ENCODE measurements around the gene SLC35A2. TPM values are rescaled to one million over a fixed set of nuclear protein-coding genes. Genes with fewer than 3 reads are reported as not detected.

Gene SLC35A2
- total RNA-seq, 1 experiment from 2014 or later = 61.4 TPM

DNA sequence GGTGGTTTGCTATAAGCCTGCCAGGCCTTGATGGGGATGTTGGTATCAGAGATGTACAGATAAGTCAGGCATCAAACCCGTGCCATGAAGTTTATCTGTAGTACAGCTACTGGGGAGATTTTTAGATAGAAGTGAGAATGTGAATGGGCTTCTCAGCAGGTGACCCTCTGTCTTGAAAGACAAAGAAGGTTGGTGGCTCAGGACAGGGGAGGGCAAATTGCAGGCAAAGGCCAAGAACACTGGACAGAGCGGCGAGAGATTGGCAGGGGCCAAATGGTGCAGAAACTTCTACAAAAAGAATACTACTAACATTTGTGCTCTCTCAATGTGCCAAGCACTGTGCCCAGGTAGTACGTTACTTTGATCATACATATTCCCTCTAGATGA, 9.3 kb upstream of the SLC35A2 start:
- BruUV-seq (replicated peaks) = no TSS peak
- Mint-ChIP-seq H3K27ac (ENCODE audit: unreplicated experiment) (peak overlapping the region; percentile 90), H3K9me3 (ENCODE audit: unreplicated experiment) (no peaks in the 10 kb centered on the region), H3K4me1 (ENCODE audit: low read depth, unreplicated experiment) (peaks cover 19% of the 10 kb centered on the region), H3K4me3 (ENCODE audit: unreplicated experiment) (no peak overlapping the region), H3K27me3 (ENCODE audit: insufficient read depth, unreplicated experiment) (no peaks in the 10 kb centered on the region), H3K36me3 (ENCODE audit: insufficient read depth, unreplicated experiment) (peaks cover 42% of the 10 kb centered on the region)
- ChIA-PET POLR2A (no interaction called here), CTCF (no interaction called here)
- TF ChIP-seq, protein P1, sequence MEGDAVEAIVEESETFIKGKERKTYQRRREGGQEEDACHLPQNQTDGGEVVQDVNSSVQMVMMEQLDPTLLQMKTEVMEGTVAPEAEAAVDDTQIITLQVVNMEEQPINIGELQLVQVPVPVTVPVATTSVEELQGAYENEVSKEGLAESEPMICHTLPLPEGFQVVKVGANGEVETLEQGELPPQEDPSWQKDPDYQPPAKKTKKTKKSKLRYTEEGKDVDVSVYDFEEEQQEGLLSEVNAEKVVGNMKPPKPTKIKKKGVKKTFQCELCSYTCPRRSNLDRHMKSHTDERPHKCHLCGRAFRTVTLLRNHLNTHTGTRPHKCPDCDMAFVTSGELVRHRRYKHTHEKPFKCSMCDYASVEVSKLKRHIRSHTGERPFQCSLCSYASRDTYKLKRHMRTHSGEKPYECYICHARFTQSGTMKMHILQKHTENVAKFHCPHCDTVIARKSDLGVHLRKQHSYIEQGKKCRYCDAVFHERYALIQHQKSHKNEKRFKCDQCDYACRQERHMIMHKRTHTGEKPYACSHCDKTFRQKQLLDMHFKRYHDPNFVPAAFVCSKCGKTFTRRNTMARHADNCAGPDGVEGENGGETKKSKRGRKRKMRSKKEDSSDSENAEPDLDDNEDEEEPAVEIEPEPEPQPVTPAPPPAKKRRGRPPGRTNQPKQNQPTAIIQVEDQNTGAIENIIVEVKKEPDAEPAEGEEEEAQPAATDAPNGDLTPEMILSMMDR (IDR thresholded peaks at IDR 0.05; ENCODE audit: insufficient read depth in 1 of 2, low read depth in 1 of 2, low read length in 1 of 2, severe bottlenecking in 1 of 2, unreplicated experiment in 1 of 2) = no peak
- no peaks in the 10 kb centered on the region for H3K27me3 ChIP-seq (replicated peaks; ENCODE audit: control insufficient read depth, insufficient read depth, low read length)
- DNase-seq = no peak
- intact Hi-C loops (cut with micrococcal nuclease; ENCODE audit: unreplicated experiment) = no loop called here
- H3K4me3 ChIP-seq (ENCODE audit: low read depth, low read length) = no peak overlapping the region
- no peaks in the 10 kb centered on the region for H3K9me3 ChIP-seq
- no peaks in the 10 kb centered on the region; the same call in 1 of the 2 replicates for H3K36me3 ChIP-seq (ENCODE audit: control insufficient read depth, insufficient read depth, low read length)
- H3K4me1 ChIP-seq = peaks cover 3% of the 10 kb centered on the region; the same call in 1 of the 2 replicates

DNA sequence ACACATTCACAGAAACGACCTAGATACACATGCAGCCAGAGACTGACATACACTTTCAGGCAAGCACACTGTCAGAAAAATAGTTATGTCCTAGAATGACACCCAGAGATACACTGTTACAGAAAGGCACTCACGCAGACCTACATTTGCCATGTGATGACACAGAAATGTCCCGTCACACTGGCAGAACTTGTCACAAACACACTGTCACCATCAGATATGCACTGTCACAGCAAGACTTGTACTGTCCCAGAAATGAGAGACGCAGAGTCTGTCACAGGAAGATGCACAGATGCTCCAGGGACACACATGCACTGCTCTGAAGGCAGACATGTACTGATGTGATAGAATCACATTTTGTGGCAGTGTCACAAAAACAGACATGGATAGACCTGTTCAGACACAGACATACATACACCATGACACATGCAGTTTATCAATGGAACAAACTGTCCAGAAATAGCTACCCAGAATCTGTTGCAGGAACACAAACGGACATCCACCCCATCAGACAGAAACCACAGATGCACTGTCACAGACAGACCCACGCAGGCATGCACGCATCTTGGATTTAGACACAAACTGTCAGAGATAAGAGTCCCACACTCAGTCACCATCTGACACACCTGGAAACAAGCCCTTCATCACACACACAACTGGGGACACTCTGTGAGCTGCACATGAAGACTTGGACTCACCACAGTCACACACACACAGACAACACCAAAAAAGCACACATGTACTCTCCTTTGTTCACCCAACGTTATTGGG, 8.7 kb upstream of the SLC35A2 start:
- Mint-ChIP-seq H3K9me3 (ENCODE audit: unreplicated experiment) (no peaks in the 10 kb centered on the region), H3K4me1 (ENCODE audit: low read depth, unreplicated experiment) (peaks cover 19% of the 10 kb centered on the region), H3K4me3 (ENCODE audit: unreplicated experiment) (peak overlapping the region; percentile 91), H3K36me3 (ENCODE audit: insufficient read depth, unreplicated experiment) (peaks cover 42% of the 10 kb centered on the region), H3K27me3 (ENCODE audit: insufficient read depth, unreplicated experiment) (no peaks in the 10 kb centered on the region), H3K27ac (ENCODE audit: unreplicated experiment) (peak overlapping the region; percentile 90)
- no TSS peak for BruUV-seq (replicated peaks)
- ChIA-PET CTCF (no interaction called here), POLR2A (no interaction called here)
- TF ChIP-seq, protein P1 (IDR thresholded peaks at IDR 0.05; ENCODE audit: insufficient read depth in 1 of 2, low read depth in 1 of 2, low read length in 1 of 2, severe bottlenecking in 1 of 2, unreplicated experiment in 1 of 2) = no peak
- no peaks in the 10 kb centered on the region for H3K27me3 ChIP-seq (replicated peaks; ENCODE audit: control insufficient read depth, insufficient read depth, low read length)
- H3K4me3 ChIP-seq (ENCODE audit: low read depth, low read length) = no peak overlapping the region
- H3K36me3 ChIP-seq (ENCODE audit: control insufficient read depth, insufficient read depth, low read length) = no peaks in the 10 kb centered on the region; the same call in 1 of the 2 replicates
- intact Hi-C loops (cut with micrococcal nuclease; ENCODE audit: unreplicated experiment) = loop anchor here (1.0 to 5.0 kb wide), 4 partner anchors 37 to 243 kb away; partner anchors contain the start of genes HDAC6, OTUD5 and TFE3
- H3K4me1 ChIP-seq = peaks cover 3% of the 10 kb centered on the region; the same call in 1 of the 2 replicates
- DNase-seq = no peak
- no peaks in the 10 kb centered on the region for H3K9me3 ChIP-seq

DNA sequence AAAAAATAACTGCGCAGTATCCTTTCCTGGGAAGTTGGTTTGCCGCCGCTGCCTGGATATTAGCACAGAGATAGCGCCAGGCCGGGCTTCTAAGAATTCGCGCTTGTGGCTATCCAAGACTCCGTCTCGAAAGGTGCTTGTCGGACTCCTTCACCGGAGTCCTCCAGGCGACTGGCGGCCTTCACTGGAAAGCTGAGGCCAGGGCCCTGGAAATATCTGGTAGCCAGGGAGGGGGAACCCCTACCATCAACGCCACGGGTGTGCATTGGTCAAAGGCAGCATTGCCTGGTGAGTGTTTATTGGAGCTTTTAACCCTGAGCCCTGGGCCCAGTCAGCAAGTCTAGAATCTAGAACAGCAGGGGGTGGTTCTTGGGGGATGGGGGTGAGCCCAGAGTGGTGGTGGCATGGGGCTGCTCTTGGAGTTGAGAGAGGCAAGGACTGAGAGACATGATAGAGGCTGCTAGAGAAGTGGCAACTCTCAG, 8.0 kb upstream of the SLC35A2 start:
- H3K4me1 ChIP-seq = peaks cover 3% of the 10 kb centered on the region; the same call in 1 of the 2 replicates
- peak overlapping the region; percentile 38 for H3K4me3 ChIP-seq (ENCODE audit: low read depth, low read length)
- no peak for DNase-seq
- Mint-ChIP-seq H3K36me3 (ENCODE audit: insufficient read depth, unreplicated experiment) (peaks cover 37% of the 10 kb centered on the region), H3K27me3 (ENCODE audit: insufficient read depth, unreplicated experiment) (no peaks in the 10 kb centered on the region), H3K27ac (ENCODE audit: unreplicated experiment) (peak overlapping the region; percentile 90), H3K9me3 (ENCODE audit: unreplicated experiment) (no peaks in the 10 kb centered on the region), H3K4me3 (ENCODE audit: unreplicated experiment) (peak overlapping the region; percentile 91), H3K4me1 (ENCODE audit: low read depth, unreplicated experiment) (peaks cover 19% of the 10 kb centered on the region)
- TF ChIP-seq, protein P1 (IDR thresholded peaks at IDR 0.05; ENCODE audit: insufficient read depth in 1 of 2, low read depth in 1 of 2, low read length in 1 of 2, severe bottlenecking in 1 of 2, unreplicated experiment in 1 of 2) = no peak
- H3K27me3 ChIP-seq (replicated peaks; ENCODE audit: control insufficient read depth, insufficient read depth, low read length) = no peaks in the 10 kb centered on the region
- CTCF ChIA-PET = interaction anchor here (0.6 kb wide), 1 partner anchor 28 kb away, joined by 4 read pairs; no protein-coding TSS in a partner anchor
- POLR2A ChIA-PET = no interaction called here
- no peaks in the 10 kb centered on the region for H3K9me3 ChIP-seq
- no peaks in the 10 kb centered on the region; the same call in 1 of the 2 replicates for H3K36me3 ChIP-seq (ENCODE audit: control insufficient read depth, insufficient read depth, low read length)
- BruUV-seq (replicated peaks) = no TSS peak
- intact Hi-C loops (cut with micrococcal nuclease; ENCODE audit: unreplicated experiment) = loop anchor here (1.0 to 5.0 kb wide), 4 partner anchors 37 to 243 kb away; partner anchors contain the start of genes HDAC6, OTUD5 and TFE3

Measured in Caco-2 (cell line).